GM18868 (cell line): ENCODE data around the gene SLC27A3.
"Not testable (repeated sequence)": the region's sequence is repeated elsewhere in the genome, so short reads cannot be mapped to it uniquely, and the experiment has no call there.

Source experiments
- ATAC-seq: cut with Tn5 transposase; IDR thresholded peaks from one replicate; pipeline ENCODE4 v1.9.1; 2021; ENCODE audit warnings: mild to moderate bottlenecking, moderate library complexity; ENCODE audit not compliant: unreplicated experiment

Gene SLC27A3

DNA sequence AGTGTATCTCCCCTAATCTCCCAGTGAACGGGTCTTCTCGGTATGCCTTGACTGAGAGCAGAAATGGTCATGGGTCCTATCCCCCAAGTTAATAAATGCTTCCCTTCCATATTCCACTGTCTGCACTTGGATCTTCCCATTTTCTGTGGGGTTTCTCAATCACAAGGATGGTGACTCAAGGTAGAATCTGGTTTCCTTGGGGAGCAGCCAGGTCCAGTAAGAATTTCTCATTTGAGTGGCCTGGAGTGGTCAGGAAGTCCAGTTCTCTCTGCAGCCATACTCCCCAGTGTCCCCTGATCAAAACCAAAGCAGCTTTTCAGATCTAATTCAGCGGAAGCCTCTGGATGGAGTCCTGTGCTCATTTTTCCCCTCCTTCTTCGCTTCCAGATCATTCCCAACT is 14.8 kb upstream of the SLC27A3 start:
- ATAC-seq, result no peak

- ATAC-seq, result no peak
Observed at GRCh38 chr1:153763365-153764225, 11.6 kb upstream of the SLC27A3 start.

DNA sequence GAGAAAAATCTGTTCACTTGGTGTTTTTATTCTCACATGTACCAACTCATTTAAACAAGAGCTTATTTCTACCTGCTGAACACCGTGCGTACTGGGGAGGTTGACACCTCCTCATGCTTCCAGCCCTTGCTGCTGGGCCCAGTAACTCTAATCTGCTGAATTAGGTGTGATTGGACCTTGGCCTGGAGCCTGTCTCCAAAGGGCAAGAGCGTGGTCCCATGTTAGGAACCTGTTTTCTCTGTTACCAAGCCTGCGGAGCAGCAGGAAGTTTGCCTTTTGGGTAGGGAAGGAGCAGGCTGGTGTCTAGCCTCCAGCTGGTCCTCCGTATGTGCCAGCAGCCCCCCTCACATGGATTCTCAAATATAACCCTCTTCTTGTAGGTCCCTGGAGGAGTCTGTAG is 10.9 kb upstream of the SLC27A3 start:
- ATAC-seq, result no peak

- not testable (repeated sequence) for ATAC-seq
Observed at GRCh38 chr1:153766663-153767062, 8.5 kb upstream of the SLC27A3 start.

GRCh38 chr1:153767519-153767918 is 7.7 kb upstream of the SLC27A3 start:
- ATAC-seq, result no peak

- no peak for ATAC-seq
Observed at GRCh38 chr1:153768316-153769181, 6.7 kb upstream of the SLC27A3 start.

GRCh38 chr1:153769221-153769620 is 6.0 kb upstream of the SLC27A3 start:
- no peak for ATAC-seq

DNA sequence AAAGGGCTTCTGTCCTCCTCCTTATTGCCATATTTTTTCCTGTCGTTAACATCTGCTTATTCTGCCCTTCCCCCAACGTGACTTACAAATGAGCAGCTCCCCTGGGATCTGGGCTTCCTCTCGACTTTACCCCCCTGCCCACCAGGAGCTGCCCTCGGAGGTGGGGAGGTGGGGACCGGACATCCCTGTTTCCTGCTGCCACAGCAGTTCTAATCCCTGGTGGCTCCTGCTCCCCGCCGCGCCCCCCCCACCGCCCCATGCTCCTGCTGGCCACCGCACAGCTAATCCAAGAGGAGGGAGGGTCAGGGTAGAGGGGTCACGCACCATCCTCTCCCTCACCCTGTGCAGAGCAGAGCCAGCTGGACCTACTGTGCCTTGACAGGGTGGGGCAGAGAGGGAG is 4.4 kb upstream of the SLC27A3 start:
- no peak for ATAC-seq

DNA sequence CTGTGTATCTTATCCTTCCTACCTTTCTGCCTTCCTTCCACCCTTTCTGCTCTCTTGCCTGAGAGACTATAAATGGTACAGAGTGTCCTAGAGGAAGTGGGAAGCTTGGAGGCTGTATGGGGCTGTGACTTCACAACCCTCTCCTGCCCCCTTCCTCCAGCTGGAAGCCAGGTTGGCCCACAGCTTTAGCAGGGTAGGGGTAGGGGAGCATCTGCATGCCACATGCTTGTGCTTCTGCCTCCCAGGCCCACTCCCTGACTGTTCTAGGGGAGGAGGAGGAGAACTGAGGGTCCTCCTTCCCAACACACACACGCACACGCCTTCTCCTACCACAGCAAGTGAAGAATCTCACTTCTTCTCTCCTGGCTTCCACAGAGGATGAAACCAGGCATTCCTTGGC is 3.9 kb upstream of the SLC27A3 start:
- ATAC-seq, result no peak

DNA sequence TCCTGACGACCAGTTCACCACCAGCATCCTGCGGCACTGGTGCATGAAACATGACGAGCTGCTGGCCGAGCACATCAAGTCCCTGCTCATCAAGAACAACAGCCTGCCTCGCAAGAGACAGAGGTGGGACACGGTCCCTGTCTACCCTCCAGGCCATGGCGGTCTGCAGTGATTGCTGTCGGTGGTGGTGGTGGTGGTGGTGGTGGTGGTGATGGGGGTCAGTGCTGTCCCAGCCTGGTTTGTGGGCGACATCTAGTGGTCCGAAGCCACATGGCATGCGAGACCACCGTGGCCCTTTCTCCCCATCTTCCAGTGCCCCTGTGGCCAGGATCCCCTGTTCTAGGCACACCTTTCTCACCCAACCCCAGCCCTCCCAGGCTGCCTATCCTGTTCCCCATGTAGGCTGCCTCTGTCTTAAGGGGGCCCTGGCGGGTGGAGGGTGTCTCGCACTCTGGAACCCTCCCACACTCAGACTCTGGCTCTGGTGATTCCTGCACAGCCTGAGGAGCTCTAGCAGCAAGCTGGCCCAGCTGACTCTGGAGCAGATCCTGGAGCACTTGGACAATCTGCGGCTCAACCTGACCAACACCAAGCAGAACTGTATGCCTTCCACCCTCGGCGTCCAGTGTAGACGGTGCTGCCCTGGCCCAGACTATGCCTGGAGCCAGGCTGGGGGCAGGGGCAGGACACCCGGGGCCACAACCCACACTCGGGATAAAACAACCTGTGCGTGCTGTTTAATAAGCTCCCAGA is 3.2 kb upstream of the SLC27A3 start:
- no peak for ATAC-seq

- no peak for ATAC-seq
Observed at GRCh38 chr1:153773096-153773921, 1.9 kb upstream of the SLC27A3 start.

DNA sequence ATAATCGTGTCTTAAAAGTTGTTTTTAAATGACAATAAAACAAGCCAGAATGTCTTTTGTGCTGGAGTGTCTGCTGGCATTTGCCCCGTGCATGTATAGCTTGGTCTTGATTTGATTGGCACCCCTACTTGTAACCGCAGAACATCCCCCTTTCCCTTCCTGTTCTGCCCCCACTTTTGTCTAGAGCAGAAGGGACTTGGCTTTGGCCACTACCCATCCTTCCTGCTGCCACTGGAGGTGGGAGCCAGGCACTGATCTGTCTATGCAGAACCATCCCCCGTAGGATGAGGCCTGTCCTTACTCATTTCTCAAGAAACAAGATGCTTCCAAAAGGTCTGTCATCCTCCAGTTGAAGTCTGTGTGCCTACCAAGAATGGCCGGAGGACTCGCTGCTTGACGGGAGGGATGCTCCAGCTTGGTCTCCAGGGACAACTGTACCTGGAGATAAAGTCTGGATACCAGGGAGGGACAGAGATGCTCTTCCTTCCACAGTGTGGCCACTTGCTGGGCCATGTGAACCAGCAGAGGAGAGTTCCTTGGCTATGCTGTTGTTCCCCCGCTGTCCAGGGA is 1.1 kb upstream of the SLC27A3 start:
- ATAC-seq, result no peak

DNA sequence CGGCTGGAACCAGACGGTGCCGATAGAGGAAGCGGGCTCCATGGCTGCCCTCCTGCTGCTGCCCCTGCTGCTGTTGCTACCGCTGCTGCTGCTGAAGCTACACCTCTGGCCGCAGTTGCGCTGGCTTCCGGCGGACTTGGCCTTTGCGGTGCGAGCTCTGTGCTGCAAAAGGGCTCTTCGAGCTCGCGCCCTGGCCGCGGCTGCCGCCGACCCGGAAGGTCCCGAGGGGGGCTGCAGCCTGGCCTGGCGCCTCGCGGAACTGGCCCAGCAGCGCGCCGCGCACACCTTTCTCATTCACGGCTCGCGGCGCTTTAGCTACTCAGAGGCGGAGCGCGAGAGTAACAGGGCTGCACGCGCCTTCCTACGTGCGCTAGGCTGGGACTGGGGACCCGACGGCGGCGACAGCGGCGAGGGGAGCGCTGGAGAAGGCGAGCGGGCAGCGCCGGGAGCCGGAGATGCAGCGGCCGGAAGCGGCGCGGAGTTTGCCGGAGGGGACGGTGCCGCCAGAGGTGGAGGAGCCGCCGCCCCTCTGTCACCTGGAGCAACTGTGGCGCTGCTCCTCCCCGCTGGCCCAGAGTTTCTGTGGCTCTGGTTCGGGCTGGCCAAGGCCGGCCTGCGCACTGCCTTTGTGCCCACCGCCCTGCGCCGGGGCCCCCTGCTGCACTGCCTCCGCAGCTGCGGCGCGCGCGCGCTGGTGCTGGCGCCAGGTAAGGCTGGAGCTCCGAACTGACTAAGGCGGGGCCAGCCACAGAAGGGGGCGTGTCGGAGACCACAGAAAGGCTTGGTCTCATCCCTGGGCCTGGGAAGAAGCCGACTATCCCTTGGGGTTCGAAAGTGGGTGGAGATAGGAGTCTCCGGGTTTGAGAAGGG is 486 bp downstream of the SLC27A3 start:
- peak; percentile 68 for ATAC-seq

- no peak for ATAC-seq
Observed at GRCh38 chr1:153776352-153776751, 1.1 kb downstream of the SLC27A3 start.

DNA sequence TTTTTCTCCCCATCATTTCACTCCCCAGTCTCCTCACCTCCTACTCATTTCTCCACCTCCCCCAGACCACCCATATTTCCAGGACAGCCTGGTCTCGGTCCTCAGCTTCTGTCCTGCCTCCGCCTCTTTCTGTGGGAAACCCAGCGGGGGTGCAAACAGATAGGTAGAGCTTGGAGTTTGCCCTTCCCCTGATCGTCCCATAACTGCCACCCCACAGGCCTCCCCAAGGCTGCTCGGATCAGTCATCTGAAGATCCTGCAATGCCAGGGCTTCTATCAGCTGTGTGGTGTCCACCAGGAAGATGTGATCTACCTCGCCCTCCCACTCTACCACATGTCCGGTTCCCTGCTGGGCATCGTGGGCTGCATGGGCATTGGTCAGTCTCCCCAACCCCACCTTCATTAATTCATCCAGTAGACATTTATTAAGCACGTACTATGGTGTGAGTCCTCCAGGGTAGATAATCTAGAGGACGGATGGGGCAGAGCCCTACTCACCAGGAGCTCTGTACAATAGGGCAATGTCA is 1.7 kb downstream of the SLC27A3 start:
- ATAC-seq, result no peak

- ATAC-seq, result no peak
Observed at GRCh38 chr1:153777648-153778047, 2.4 kb downstream of the SLC27A3 start.

GRCh38 chr1:153778051-153778823 is 3.0 kb downstream of the SLC27A3 start:
- no peak for ATAC-seq
